Activated CD4-positive, CD25-positive, alpha-beta regulatory T cell treated with anti-CD3 and anti-CD28 coated beads, Interleukin-2, amount 50 U/mL, for 72 hours (primary cell): ENCODE results near the gene SPATA9.
A peak's percentile ranks its signal among the peaks of the same experiment; 100 is the strongest.
"Not testable (repeated sequence)": the region's sequence is repeated elsewhere in the genome, so short reads cannot be mapped to it uniquely, and the experiment has no call there.

Experiments used
- DNase-seq: peaks from one replicate; pipeline ENCODE4 v3.0.0; 2021

The SPATA9 gene

DNA sequence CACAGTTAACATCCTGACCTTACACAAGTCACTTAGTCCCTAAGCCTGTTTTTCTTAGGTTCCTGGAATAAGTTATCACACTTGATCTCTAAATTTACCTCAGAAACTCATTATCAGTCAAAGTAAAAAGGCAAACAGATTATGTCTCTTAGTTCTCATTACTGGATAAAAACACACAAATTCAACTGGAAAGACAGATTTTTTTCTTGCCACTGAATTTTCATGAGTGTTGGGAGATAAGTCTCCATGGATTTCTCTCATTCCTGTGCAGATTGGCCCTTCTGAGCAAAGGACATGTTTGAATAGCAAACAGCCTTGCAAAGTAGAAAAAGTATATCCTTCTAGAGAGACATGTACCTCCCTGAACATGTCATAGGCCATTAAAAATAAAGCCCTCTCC lies 10.2 kb downstream of the SPATA9 start:
- no peak for DNase-seq

DNA sequence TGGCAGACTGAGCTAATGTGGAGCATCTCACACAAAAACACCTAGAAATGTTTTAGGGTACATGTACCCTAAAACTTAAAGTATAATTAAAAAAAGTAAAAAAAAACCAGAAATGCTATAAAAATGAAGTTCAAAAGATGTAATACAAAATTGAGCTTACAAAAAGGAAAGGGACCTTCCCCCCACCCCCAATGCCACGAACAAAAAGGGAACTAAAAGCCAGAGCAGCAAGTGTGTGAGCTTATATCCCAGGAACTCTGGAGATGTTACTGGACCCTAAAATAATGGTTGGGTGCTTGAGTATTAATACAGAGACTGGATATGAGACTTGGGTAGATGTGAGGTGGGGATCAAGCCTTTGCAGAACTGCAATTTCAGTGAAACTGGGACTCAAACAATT lies 11.0 kb downstream of the SPATA9 start:
- no peak for DNase-seq

DNA sequence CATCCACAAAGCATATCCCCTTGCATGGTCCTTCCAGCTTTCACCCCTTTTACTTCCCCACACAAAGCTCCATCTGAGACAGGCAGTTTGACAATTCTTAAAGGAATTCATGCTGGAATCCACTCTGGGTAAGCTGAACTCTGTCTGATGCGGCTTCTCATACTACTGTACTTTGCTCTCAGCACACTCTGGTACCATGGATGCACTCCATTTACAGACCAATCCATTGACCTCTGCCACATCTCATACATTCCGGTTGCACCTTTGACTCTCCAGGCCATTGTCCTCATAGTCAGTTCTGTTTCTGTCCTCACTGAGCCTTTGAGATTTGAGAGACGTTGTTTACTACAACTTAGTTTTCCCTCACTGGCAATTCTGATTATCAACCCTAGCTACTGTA lies 12.2 kb downstream of the SPATA9 start:
- DNase-seq, result no peak

DNA sequence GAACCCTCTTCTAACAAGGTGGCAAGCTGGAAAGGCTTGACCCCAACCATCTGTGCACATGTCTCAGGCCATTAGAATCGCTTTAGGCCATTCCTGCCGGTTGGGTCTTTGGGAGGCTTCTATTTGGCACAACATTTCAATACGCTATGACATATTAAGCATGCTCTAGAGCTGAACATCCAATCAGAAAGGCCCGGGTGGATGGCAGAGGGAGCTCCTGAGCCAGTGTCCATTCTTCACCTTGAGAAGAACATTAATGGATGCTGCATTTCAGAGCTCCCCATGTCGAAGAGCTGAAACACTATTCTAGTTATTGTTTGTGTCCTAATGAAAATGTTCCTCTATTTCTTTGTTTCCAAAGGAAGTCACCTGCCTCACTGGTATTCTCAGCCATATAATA lies 12.8 kb downstream of the SPATA9 start:
- no peak for DNase-seq

DNA sequence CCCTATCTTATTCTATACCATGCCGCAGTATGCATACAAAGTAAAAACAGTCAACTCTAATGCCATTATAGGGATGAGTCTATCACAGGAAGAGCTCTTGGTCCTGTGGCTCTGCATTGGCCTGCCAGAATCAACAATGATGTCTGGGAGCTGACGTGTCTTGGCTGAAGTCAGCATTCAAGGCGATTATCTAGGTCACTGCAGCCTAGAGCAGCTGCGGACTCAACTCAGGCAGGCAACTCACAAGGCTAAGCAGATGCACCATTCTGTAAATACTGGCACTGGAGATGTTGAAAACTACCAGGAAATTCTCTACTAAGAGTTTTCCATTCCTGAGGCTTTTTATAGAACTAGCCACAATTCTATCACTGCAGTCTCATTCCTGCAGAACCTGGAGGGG lies 13.3 kb downstream of the SPATA9 start:
- no peak for DNase-seq

DNA sequence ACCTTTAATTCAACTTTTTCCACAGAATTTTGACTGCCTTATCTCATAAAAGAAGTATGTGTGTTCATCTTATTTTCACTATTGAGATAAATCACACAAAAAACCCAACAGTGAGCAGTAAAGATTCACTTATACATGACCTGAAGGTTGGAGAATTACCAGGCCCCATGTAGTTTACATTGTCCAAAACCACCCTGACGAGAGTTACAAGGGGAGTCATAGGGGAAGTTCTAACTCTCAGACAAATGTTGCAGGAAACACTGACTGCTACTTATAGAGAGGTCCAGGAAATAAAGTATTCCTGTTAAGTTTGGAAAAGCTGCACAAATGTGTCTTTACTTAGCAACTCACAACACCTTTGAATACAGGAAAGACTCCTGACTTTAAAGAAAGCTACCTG lies 14.1 kb downstream of the SPATA9 start:
- no peak for DNase-seq

DNA sequence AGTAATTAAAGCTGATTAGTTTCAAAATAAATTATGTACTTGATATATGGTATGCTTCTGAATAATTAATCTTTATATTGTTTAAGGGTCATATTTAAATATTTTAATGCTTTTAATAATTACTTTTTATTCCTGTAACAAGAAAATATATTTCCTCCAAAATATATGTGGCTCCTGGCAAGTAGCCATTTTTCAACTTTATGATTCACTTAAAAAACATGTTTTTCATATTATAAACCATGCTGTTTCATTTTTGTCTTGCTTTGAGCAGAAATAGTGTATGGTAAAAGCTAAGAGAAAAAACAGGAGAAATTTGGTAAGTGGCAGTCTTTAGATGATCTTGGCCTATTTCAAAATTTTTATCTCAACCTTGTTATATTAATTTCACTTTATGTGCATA lies 14.6 kb downstream of the SPATA9 start:
- DNase-seq, result no peak

DNA sequence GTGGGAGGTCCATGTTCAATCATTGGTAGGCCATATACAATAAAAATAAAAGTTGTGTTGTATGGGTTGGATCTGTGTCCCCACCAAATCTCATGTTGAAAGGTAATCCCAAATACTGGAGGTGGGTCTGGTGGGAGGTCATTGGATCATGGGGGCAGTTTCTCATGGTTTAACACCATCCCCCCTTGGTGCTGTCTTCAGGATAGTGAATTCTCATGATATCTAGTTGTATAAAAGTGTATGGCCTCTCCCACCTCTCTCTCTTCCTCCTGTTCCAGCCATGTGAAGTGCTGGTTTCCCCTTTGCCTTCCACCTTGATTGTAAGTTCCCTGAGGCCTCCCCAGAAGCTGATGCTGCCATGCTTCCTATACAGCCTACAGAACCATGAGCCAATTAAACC lies 15.1 kb downstream of the SPATA9 start:
- DNase-seq, result no peak

DNA sequence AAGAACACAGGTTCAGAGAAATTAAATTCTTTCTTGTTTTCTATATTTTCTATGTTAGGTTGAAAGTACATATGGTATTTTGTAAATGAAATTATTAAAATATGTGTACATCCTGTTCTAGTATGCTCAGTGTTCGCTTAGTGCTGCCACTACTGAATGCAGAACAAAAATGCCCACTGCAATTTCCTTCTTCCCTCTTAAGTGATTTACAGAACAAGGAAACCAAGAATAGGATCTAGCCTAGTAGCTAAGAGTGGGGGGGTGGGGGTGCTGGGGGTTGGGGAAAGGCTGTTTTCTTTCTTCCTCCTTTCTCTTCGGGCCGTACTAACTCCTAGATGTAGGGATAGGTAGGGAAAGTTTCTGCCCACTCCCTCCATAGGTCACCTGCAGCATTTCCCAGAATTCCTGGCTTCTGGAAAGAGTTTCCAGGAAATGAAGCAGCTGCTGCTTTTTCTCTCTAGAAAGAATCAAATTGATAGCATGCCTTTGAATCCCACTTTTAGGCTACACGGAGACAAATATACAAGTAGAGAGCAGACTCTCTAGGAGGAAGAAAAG lies 15.7 kb downstream of the SPATA9 start:
- no peak for DNase-seq

DNA sequence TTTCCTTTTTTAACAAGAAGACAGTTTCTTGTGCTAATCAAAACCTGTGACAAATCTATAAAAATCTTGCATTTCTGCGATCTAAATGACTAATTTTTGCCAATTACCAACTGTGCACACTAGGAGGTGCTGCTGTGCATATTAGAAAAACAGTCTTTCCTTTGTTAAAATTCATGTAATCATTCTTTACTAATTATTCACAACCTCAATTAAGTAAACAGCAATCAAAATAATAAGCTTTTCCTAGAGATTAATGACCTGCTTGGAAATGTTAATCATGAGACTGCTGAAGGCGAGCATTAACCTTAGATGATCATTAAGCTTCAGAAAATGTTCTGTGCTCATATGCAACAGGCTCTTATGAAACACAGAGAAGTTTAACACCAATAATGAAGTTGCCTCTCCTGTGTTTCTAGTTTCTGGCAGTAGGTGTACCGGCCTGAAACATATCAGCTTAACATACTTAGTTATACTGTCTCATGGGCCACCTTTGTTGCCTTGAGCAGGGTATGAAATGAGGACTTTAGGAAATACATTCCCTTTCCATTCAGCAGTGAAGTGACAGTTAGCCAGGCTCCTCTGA lies 18.5 kb downstream of the SPATA9 start:
- no peak for DNase-seq

DNA sequence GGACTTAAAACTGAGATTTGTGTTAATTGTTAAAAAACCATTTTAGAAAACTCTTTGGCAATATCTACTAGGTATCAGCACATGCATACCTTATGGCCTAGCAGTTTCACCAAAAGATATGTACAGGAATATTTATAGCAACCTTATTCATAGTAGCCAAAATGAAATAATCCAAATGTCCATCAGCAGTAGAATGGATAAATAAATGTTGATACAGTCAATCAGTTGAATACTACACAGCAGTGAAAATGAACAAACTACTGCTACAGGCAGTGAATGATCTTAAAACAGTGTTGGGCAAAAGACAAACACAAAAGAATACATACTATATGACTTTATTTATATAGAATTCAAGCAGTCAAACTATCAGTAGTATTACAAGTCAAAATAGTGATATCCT lies 19.8 kb downstream of the SPATA9 start:
- no peak for DNase-seq

DNA sequence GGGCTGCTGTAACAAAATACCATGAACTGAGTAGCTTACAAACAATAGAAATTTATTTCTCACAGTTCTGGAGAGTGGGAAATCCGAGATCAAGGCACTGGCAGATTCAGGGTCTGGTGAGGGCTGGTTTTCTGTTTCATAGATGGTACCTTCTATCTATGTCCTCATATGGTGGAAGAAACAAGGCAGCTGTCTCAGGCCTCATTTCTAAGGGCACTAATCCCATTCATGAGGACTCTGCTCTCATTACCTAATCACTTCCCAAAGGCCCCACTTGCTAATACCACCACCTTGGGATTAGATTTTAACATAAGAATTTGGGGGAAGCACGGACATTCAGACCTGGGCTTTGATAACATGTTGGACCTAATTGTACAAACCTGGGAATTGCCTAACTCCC lies 22.7 kb downstream of the SPATA9 start:
- DNase-seq, result no peak

DNA sequence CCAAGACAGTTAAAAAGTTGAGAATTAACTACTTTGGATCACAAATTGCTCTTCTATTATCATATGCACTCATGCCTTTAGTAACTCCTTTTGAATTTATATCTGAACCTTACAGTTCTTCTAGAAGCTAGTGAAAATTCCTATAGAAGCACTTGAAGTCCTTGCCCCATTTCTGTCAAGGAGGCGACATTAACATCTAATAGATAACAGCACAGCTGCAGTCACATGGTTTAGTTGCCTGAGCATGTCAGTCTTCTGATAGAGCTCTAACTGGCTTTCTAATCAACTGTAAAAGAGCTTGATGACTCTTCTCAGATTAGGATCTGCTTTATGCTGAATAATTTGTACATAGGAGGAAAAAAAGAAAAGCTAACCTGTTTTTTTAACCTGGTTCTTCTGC lies 27.2 kb downstream of the SPATA9 start:
- DNase-seq, result no peak

DNA sequence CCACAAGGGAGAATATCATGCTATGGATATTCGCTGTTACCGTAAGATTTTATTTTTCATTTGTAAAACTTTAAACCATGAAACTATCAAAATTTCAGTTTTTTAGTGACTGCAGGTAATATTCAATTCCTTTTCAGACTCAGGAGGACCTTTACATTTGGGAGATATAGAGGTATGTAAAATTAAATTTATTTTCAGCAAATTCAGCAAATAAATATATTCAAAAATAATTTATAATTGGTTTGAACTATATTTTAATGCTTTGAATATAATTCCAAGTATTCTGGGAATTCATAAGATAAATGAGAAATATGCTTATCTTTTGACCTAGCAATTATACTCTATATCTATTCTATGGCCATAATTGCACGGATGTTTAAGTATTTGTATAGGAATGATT lies 28.6 kb downstream of the SPATA9 start:
- DNase-seq, result no peak

DNA sequence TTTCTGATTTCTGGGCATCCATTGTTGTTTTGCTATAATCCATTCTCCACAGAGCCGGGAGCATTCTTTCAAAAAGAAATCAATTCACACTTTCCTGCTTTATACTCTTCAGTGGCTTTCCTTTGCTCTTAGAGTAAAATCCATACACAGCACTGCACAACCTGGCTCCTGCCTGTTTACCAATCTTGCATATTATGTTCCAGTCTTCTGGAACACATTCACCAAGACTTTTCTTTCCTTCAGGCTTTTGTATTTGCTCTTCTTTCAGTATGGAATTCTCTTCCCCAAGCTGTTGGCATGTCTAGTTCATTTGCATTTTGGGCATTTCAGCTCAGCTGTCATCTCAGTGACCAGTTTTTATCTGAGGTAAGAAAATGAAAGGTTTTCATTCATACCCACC lies 29.9 kb downstream of the SPATA9 start:
- no peak for DNase-seq

DNA sequence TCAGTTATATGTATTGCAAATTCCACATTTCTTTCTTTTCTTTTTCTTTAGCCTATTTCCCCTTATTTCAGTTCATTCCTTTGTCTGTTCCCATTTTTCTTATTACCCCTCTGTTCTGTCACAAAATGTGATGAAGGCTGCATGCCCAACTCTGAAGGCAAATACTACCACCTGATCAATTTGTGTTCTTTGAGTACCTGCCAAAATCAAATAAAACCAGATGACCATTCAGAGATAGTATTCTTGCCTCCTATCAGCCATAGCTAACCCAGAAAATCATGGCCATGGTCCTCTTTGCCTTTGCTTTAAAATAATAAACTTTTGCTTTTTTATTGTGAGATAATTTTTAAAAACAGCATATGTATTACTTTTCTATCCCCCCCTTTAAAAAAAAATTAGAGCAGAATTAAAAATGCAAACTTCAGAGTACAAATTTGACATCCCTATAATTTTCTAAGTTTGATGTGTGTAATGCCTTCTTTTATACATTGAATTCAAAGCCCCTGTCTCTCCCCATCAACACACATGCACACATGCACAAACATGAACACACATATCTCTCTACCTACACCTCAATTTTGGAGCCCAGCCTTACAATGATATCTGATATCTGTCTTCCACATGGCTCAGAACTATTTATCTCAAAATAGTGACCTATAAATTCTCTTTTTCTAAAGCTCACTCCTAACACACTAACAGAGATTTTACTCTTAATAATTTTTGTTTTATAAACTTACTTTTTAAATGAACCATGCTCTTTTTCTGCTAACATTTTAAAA lies 32.8 kb downstream of the SPATA9 start:
- no peak for DNase-seq

DNA sequence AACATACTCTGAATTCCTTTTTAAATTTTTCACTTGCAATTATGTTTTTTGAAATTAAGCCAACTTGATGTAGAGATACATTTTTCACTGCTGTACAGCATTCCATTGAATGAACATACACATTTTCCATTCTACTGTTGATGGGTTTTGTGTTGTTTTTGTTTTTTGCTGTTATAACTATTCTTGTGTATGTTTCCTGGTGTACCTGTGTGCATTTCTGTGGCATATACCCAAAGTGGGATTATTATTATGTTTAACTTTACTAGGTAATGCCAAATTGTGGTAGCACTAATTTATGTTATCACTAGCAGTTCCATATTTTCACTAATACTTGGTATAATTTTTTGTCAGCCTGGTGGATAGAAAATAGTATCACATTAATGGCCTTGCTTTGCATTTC lies 33.5 kb downstream of the SPATA9 start:
- no peak for DNase-seq

DNA sequence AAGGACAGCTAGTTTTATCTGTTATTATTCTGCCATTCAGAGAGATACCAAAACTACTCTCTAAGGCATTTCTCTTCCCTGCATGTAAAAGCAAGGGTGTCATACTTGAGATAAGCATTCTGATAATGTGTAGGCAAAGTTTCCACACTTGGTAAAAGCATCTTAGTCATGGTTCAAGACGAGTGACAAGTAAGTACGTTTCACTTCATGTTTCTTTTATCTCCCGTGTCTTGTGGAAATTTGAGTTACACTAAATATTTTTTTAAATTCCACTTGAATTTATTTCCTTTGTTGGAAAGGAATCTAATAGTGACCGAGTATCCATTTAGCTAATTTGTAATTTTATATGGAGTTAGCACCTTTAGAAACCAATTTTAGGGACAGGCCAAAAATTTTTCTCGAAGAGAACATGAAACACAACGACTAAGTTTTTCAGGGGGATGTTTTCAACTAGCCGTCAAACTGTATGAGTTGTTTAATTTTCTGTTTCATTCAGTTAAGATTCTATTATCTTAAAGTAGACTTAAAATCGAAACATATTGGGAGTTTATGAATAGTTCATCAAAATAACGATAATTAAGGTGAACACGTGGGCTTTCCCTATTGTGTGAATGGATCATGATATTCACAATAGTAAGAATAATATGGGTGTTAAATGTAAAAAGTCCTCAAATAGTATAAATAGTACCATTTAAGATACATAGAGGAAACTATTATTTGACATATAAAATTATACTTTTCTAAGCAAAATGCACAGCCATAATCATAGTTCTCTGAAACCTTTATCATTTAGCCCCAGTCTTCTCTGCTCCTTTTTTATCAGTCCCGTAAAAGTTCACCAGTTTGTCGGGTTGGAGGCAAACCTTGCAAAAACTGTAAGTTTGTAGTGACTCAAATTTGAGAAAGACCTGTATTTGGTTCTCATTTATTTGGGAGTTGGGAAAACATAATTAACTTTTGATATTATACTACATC lies 34.6 kb downstream of the SPATA9 start:
- no peak for DNase-seq

DNA sequence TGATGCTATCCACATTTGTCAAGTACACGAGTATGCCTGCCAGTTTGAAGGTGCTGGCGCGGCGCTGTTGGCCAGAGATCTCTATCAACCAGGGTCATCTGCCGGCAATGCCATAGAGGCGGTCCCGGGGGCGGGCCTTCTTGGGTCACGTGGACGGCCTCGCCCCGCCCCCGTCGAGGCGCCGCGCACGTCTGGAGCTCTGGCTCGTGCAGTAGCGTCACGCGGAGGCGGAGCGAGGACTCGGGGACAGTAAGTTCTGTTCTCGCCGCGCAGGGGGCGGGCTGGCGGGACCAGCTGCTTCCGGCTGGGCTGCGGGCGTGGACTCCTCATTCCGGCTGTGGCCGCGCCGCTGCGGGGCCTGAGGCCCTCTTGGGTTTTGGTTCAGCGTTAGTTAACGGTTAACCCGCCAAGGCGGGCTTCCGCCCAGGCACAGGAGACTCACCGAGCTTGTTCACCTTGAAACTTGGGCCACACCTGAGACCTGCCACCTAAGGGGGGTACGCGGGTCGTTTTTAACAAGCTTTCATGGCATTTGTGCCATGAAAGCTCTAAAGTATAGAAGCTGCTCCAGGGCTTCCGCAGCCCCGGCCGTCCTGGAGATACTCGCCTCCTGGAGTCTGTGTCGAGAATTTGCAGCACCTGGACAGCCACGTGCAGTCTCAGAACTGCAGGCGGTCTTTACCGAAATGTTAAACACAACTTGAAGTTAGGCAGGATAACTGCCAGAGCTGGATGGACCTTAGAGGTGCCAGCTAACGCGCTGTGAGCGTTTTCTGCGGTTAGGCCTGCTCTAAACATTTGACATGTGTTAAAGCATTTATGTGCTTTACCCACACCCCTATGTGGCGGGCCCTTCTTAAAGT lies 36.0 kb downstream of the SPATA9 start, which contains the start of gene RFESD:
RFESD (plus strand) TSS at position 209 of the 863 bp plus-strand sequence. CDS start 5,495 bp downstream, outside the sequence.
- peak; percentile 98 for DNase-seq

DNA sequence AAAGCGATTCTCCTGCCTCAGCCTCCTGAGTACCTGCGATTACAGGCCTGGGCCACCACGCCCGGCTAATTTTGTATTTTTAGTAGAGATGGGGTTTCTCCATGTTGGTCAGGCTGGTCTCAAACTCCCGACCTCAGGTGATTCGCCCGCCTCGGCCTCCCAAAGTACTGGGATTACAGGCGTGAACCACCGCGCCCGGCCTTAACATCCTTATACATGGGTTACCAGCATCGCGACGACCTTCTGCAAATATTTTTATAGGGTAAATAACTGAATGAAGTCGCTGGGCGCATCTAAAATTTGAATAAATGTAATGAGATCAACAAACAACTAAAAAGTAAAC lies 36.6 kb downstream of the SPATA9 start:
- DNase-seq, result not testable (repeated sequence)

DNA sequence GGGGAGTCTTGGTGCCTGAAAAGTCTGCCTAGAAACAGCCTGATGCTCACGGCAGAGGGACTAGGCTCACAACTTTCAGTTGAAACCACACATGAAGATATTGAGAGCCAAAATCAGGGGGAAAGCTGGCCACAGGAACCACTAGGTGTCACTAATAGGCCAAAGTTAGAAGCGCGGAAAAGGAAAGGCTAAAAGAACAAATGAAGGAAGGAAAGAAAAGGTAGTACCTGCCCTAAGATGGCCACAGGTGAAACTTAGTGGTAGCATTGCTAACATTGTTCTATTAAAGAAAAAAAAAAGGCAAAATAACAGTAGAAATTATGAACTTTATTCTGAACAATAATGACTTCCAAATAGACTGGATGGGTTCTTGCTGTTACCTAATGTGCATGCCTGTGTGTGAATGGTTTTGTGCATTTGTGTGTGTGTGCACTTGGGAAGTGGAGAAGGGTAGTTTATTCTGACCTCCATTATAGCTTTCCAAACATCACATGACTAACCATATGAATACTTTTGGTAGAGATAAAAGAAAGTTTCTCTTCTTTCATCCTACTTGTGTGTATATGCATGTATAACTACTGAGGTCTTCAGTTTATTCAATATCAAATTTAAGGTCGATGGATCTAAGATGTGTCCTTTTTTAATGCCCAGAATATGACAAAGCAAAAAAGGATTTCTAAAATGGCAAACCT lies 38.3 kb downstream of the SPATA9 start:
- no peak for DNase-seq

DNA sequence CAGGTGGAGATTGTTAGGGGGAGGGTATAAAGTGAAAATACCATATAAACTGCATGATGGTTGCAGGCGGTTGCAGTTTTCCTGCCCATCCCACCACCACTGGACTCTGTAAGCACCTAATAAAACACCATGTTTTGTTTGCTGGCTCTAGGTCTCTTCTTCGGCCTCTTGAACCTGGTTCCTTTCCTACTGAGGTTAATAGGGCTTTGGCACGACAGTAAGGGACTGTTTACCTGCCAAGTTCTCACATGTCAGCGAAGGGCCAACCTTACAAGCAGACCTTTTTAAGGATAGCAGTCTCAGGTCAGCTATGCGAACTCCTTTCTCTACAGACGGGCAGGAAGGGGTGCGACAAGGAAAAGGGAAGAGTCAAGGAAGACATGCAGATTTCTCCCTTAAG lies 39.6 kb downstream of the SPATA9 start:
- DNase-seq, result no peak
